Coronary artery (tissue), 2 donors: ENCODE results near the gene TEX14.

ENCODE experiments used
- DNase-seq: peaks from one replicate; pipeline ENCODE4 v3.0.0-alpha.2; 2017; ENCODE audit warnings: low spot score
- H3K27ac ChIP-seq, 2 donors: fragments of 200-600 bp; sonication (generic); one replicate each; pipeline ENCODE4 v1.5.1; 2016 to 2019
- H3K4me3 ChIP-seq: fragments of 200-600 bp; sonication (generic); 2 replicates; pipeline ENCODE4 v1.5.1; 2016; ENCODE audit warnings: mild to moderate bottlenecking, moderate library complexity
- CTCF ChIP-seq: fragments of 200-600 bp; sonication (generic); IDR thresholded peaks from one replicate; pipeline ENCODE4 v1.5.1; 2019; ENCODE audit warnings: antibody characterized with exemption

Gene TEX14

GRCh38 chr17:58691701-58692238 is at the start of gene TEX14:
Gene TEX14, minus strand, starts transcription at chr17:58692045. Its CDS starts 40,044 bp downstream, at chr17:58652001.
- DNase-seq = no peak
- TF ChIP-seq CTCF = no peak
- Histone ChIP-seq H3K27ac (peak within 1 kb of the TSS; percentile 83 to 85), H3K4me3 (peak within 1 kb of the TSS; percentile 77)

- DNase-seq = no peak
- H3K27ac ChIP-seq = no peak overlapping the region
- no peak for TF ChIP-seq CTCF
- H3K4me3 ChIP-seq = no peak overlapping the region
These were observed 49.3 kb upstream of the TEX14 start for GRCh38 chr17:58741121-58741625.

- Histone ChIP-seq H3K4me3 (no peak overlapping the region), H3K27ac (no peak overlapping the region)
- TF ChIP-seq CTCF = no peak
- DNase-seq = no peak
These were observed 43.0 kb upstream of the TEX14 start for GRCh38 chr17:58734811-58735210.

- no peak for TF ChIP-seq CTCF
- DNase-seq = no peak
- H3K4me3 ChIP-seq = no peak overlapping the region
- H3K27ac ChIP-seq = no peak overlapping the region
These were observed 42.2 kb upstream of the TEX14 start for GRCh38 chr17:58734040-58734439.

DNA sequence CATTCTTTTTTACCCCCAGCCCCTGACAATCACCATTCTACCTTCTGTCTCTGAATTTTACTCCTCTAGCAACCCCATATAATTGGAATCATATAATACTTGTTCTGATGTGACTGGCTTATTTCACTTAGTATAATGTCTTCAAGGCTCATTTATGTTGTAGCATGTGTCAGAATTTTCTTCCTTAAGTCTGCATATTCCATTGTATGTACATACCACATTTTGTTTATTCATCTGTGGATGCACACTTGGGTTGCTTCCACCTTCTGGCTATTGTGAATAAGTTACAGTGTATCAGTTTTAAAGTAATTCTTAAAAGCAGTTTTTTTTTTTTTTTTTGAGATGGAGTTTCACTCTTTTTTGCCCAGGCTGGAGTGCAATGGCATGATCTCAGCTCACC is 39.1 kb upstream of the TEX14 start:
- Histone ChIP-seq H3K27ac (no peak overlapping the region), H3K4me3 (no peak overlapping the region)
- no peak for DNase-seq
- TF ChIP-seq CTCF = no peak

- no peak overlapping the region for H3K4me3 ChIP-seq
- no peak overlapping the region for H3K27ac ChIP-seq
- no peak for TF ChIP-seq CTCF
- DNase-seq = no peak
These were observed 37.0 kb upstream of the TEX14 start for GRCh38 chr17:58728798-58729197.

- H3K4me3 ChIP-seq = no peak overlapping the region
- H3K27ac ChIP-seq = no peak overlapping the region
- no peak for DNase-seq
- TF ChIP-seq CTCF = no peak
These were observed 30.9 kb upstream of the TEX14 start for GRCh38 chr17:58722696-58723095.
